WI38 (cell line): ENCODE measurements around the gene CXorf51B.
"Not testable (repeated sequence)": the region's sequence is repeated elsewhere in the genome, so short reads cannot be mapped to it uniquely, and the experiment has no call there.

ENCODE experiments used
- H3K4me3 ChIP-seq: 2 replicates; pipeline ENCODE4 v1.5.1; 2011; ENCODE audit warnings: low read depth, mild to moderate bottlenecking, control low read depth, low read length
- CTCF ChIP-seq: IDR thresholded peaks from 2 replicates; pipeline ENCODE4 v1.5.1; 2012; ENCODE audit warnings: low read depth, mild to moderate bottlenecking, control low read depth, low read length

Gene CXorf51B

GRCh38 chrX:146809471-146809870 lies at the start of gene CXorf51B:
CXorf51B (plus strand) TSS chrX:146809771; CDS start chrX:146809792, 21 bp downstream.
- not testable (repeated sequence) for H3K4me3 ChIP-seq

- H3K4me3 ChIP-seq: not testable (repeated sequence)
These were observed 5.1 kb downstream of the CXorf51B start, which contains the start of gene CXorf51A for GRCh38 chrX:146814644-146815043. CXorf51A (minus strand) TSS chrX:146814744; CDS start chrX:146814723, 21 bp downstream.

- no peak for TF ChIP-seq CTCF
These were observed 22.4 kb downstream of the CXorf51B start for GRCh38 chrX:146831994-146832393.

GRCh38 chrX:146854281-146854680 lies 44.7 kb downstream of the CXorf51B start:
- H3K4me3 ChIP-seq: no peak overlapping the region
- TF ChIP-seq CTCF: no peak

More at GRCh38 chrX:146831994-146832393, 22.4 kb downstream of the CXorf51B start:
- no peak overlapping the region for H3K4me3 ChIP-seq
